Measurements from ENCODE around the gene GPC3. TPM values are rescaled to one million over a fixed set of nuclear protein-coding genes. Genes with fewer than 3 reads are reported as not detected.
"Not testable (repeated sequence)": the region's sequence is repeated elsewhere in the genome, so short reads cannot be mapped to it uniquely, and the experiment has no call there.

Gene GPC3
- total RNA-seq, 1 experiment from 2014 or later, result 32.4 TPM

DNA sequence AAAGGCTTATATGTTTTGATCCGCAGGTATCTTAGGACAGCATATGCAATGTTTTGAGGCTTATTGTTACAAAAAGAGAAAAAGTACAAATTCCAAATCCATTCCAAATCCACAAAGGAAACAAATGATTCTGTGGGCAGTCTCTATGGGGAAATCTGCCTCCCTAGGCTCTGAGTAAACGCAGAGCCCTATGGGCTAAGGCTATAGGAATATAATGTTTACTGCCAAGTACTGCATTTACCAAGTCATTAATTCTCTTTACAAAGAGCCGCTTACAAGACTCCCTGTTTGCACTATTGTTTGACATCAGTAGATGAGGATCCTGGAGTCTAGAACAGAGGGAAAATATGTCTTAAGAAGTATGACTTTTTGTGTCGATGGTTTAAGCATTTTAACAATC, 357.7 kb downstream of the GPC3 start (continued):
- TF ChIP-seq ZNF281 (CRISPR knock-in tag; IDR thresholded peaks at IDR 0.05), result no peak

DNA sequence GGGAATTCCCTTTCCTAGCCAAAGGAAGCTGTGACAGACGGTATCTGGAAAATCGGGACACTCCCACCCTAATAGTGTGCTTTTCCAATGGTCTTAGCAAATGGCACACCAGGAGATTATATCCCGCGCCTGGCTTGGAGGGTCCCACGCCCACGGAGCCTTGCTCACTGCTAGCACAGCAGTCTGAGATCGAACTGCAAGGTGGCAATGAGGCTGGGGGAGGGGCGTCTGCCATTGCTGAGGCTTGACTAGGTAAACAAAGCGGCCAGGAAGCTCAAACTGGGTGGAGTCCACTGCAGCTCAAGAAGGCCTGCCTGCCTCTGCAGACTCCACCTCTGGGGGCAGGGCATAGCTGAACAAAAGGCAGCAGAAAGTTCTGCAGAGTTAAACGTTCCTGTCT, 364.0 kb downstream of the GPC3 start:
- H3K4me1 Mint-ChIP-seq; CTCF ChIA-PET; H3K4me3 Mint-ChIP-seq; H3K27ac Mint-ChIP-seq; POLR2A ChIA-PET; H3K27me3 Mint-ChIP-seq (ENCODE audit: low read depth); DNase-seq (ENCODE audit: low spot score); ATAC-seq: not testable (repeated sequence)
- Mint-ChIP-seq H3K9me3 (peaks cover 26% of the 10 kb centered on the region), H3K36me3 (peaks cover 40% of the 10 kb centered on the region)

DNA sequence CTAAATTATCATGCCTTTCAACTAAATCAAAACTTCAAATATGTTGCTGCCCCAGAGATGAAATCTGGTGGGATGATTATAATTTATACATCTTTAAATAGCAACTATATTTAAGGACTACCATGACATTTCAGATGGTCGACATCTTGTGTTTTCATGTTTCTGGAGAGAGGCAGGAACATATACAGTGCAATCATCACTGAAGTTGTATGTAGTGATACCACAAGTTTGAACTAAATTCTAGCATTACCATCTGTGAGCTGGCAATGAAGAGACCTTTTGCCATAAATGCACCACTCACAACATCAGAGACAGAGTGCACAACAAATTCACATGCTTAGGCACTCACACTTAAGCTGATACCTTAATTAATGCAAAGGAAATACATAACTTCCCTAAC, 373.7 kb downstream of the GPC3 start:
- no peak for DNase-seq (ENCODE audit: low spot score)
- CTCF ChIA-PET, result no interaction called here
- peaks cover 16% of the 10 kb centered on the region for H3K9me3 Mint-ChIP-seq
- no peak for ATAC-seq
- H3K4me3 Mint-ChIP-seq, result no peak overlapping the region
- no peak overlapping the region for H3K27ac Mint-ChIP-seq
- peaks cover 12% of the 10 kb centered on the region for H3K36me3 Mint-ChIP-seq
- POLR2A ChIA-PET, result no interaction called here
- no peaks in the 10 kb centered on the region; the same call in 1 of the 2 replicates for H3K27me3 Mint-ChIP-seq (ENCODE audit: low read depth)
- H3K4me1 Mint-ChIP-seq, result peaks cover 12% of the 10 kb centered on the region
- TF ChIP-seq JAZF1 (CRISPR knock-in tag; IDR thresholded peaks at IDR 0.05), result no peak
- TF ChIP-seq RELA (CRISPR knock-in tag; IDR thresholded peaks at IDR 0.05; ENCODE audit: borderline replicate concordance), result no peak
- TF ChIP-seq TEAD4 (CRISPR knock-in tag; IDR thresholded peaks at IDR 0.05), result no peak
- TF ChIP-seq ZNF425 (CRISPR knock-in tag; conservative IDR thresholded peaks at IDR 0.05), result no peak

DNA sequence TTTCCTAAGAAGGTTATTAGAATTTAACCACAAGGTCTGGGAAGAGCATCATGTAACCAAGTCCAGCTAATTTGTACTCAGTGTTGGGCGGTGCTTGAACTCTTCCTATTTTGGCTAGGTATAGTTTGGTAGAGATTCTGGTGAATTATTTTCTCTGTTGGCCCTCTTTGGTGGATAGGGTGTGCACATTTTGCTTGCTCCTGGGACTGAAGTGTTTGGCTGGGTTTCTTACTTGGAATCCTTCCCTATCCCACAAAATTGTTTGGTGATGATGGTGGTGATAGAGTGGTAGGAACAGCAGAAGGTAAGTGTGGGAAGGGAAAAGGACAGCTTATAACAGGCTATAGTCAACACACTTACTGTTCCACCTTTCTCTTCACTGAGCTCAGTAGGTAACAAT, 375.3 kb downstream of the GPC3 start:
- H3K27me3 Mint-ChIP-seq (ENCODE audit: low read depth), result no peaks in the 10 kb centered on the region; the same call in 1 of the 2 replicates
- no peak for ATAC-seq

More for the DNA sequence above, 375.3 kb downstream of the GPC3 start:
- no peak for TF ChIP-seq KAT7 (CRISPR knock-in tag; IDR thresholded peaks at IDR 0.05; ENCODE audit: borderline replicate concordance)
- TF ChIP-seq ZNF425 (CRISPR knock-in tag; conservative IDR thresholded peaks at IDR 0.05), result no peak
- TF ChIP-seq ARID4B (CRISPR knock-in tag; IDR thresholded peaks at IDR 0.05; ENCODE audit: borderline replicate concordance), result no peak
- TF ChIP-seq SP1 (CRISPR knock-in tag; conservative IDR thresholded peaks at IDR 0.05), result no peak
- TF ChIP-seq, protein P1, sequence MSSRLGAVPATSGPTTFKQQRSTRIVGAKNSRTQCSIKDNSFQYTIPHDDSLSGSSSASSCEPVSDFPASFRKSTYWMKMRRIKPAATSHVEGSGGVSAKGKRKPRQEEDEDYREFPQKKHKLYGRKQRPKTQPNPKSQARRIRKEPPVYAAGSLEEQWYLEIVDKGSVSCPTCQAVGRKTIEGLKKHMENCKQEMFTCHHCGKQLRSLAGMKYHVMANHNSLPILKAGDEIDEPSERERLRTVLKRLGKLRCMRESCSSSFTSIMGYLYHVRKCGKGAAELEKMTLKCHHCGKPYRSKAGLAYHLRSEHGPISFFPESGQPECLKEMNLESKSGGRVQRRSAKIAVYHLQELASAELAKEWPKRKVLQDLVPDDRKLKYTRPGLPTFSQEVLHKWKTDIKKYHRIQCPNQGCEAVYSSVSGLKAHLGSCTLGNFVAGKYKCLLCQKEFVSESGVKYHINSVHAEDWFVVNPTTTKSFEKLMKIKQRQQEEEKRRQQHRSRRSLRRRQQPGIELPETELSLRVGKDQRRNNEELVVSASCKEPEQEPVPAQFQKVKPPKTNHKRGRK (CRISPR knock-in tag; IDR thresholded peaks at IDR 0.05; ENCODE audit: borderline replicate concordance), result no peak
- TF ChIP-seq ZNF232 (CRISPR knock-in tag; IDR thresholded peaks at IDR 0.05), result no peak
- Mint-ChIP-seq H3K36me3 (peaks cover 12% of the 10 kb centered on the region), H3K4me3 (no peak overlapping the region), H3K9me3 (peaks cover 16% of the 10 kb centered on the region), H3K4me1 (peaks cover 10% of the 10 kb centered on the region), H3K27ac (no peak overlapping the region)
- ChIA-PET CTCF (no interaction called here), POLR2A (no interaction called here)
- no peak for DNase-seq (ENCODE audit: low spot score)
